H9 (cell line): ENCODE measurements around the gene TTC24. TPM values are rescaled to one million over a fixed set of nuclear protein-coding genes. Genes with fewer than 3 reads are reported as not detected.
A peak's percentile ranks its signal among the peaks of the same experiment; 100 is the strongest.

Source experiments
- DNase-seq: peaks from one replicate; pipeline ENCODE4 v3.0.0-alpha.2; 2017
- H2AFZ ChIP-seq: one replicate; pipeline ENCODE4 v1.6.1; 2013; ENCODE audit warnings: mild to moderate bottlenecking, low read length, control low read depth, moderate library complexity
- H2AK5ac ChIP-seq: 2 replicates; pipeline ENCODE4 v1.6.1; 2013; ENCODE audit warnings: low read length, control low read depth, mixed read lengths; ENCODE audit not compliant: insufficient read length
- H2BK120ac ChIP-seq: one replicate; pipeline ENCODE4 v1.6.1; 2013; ENCODE audit warnings: low read depth, mild to moderate bottlenecking, low read length, control low read depth, inconsistent platforms; ENCODE audit not compliant: poor library complexity, severe bottlenecking
- H2BK12ac ChIP-seq: 2 replicates; pipeline ENCODE4 v1.6.1; 2013; ENCODE audit warnings: low read length, control low read depth, mixed read lengths, low read depth; ENCODE audit not compliant: insufficient read length
- H2BK15ac ChIP-seq: 2 replicates; pipeline ENCODE4 v1.6.1; 2013; ENCODE audit warnings: low read depth, low read length, control low read depth
- H2BK20ac ChIP-seq: one replicate; pipeline ENCODE4 v1.6.1; 2013; ENCODE audit warnings: low read depth, mild to moderate bottlenecking, low read length, control low read depth, inconsistent platforms; ENCODE audit not compliant: poor library complexity, severe bottlenecking
- H2BK5ac ChIP-seq: 2 replicates; pipeline ENCODE4 v1.6.1; 2013; ENCODE audit warnings: low read length, control low read depth, mixed read lengths; ENCODE audit not compliant: insufficient read length
- H3K14ac ChIP-seq: 2 replicates; pipeline ENCODE4 v1.6.1; 2013; ENCODE audit warnings: low read length, control low read depth; ENCODE audit not compliant: insufficient read depth
- H3K18ac ChIP-seq: 2 replicates; pipeline ENCODE4 v1.6.1; 2013; ENCODE audit warnings: low read depth, mild to moderate bottlenecking, mixed read lengths, low read length, control low read depth; ENCODE audit not compliant: insufficient read length
- H3K23ac ChIP-seq: 2 replicates; pipeline ENCODE4 v1.6.1; 2013; ENCODE audit warnings: low read length, control low read depth, mixed read lengths, low read depth; ENCODE audit not compliant: insufficient read length
- H3K23me2 ChIP-seq: 2 replicates; pipeline ENCODE4 v1.6.1; 2013; ENCODE audit warnings: low read depth, mild to moderate bottlenecking, mixed read lengths, low read length, control low read depth; ENCODE audit not compliant: insufficient read length, poor library complexity, severe bottlenecking
- H3K27ac ChIP-seq: 2 replicates; pipeline ENCODE4 v1.5.1; 2013; ENCODE audit warnings: low read length, control low read depth, mixed read lengths, low read depth; ENCODE audit not compliant: insufficient read length
- H3K27me3 ChIP-seq: 2 replicates; pipeline ENCODE4 v1.6.1; 2013; ENCODE audit warnings: low read length, control low read depth, inconsistent platforms; ENCODE audit not compliant: insufficient read depth
- H3K4ac ChIP-seq: 2 replicates; pipeline ENCODE4 v1.6.1; 2013; ENCODE audit warnings: low read depth, mild to moderate bottlenecking, control low read depth, inconsistent platforms, low read length, moderate library complexity
- H3K4me1 ChIP-seq: 2 replicates; pipeline ENCODE4 v1.6.1; 2013; ENCODE audit warnings: low read length, control low read depth, inconsistent platforms; ENCODE audit not compliant: insufficient read depth
- H3K4me2 ChIP-seq: 2 replicates; pipeline ENCODE4 v1.6.1; 2013; ENCODE audit warnings: low read length, control low read depth, mixed read lengths; ENCODE audit not compliant: insufficient read length, insufficient read depth
- H3K56ac ChIP-seq: 2 replicates; pipeline ENCODE4 v1.6.1; 2013; ENCODE audit warnings: low read depth, mild to moderate bottlenecking, mixed read lengths, low read length, control low read depth; ENCODE audit not compliant: insufficient read length
- H3K79me1 ChIP-seq: 2 replicates; pipeline ENCODE4 v1.6.1; 2013; ENCODE audit warnings: low read depth, mild to moderate bottlenecking, moderate library complexity, low read length, control low read depth, inconsistent platforms; ENCODE audit not compliant: insufficient read depth, poor library complexity, severe bottlenecking
- H3K79me2 ChIP-seq: 2 replicates; pipeline ENCODE4 v1.6.1; 2013; ENCODE audit warnings: low read length, control low read depth, inconsistent platforms; ENCODE audit not compliant: insufficient read depth
- H3K9ac ChIP-seq: 2 replicates; pipeline ENCODE4 v1.6.1; 2013; ENCODE audit warnings: low read length, control low read depth, mixed read lengths; ENCODE audit not compliant: insufficient read length; ENCODE audit errors: extremely low read depth
- H3K9me3 ChIP-seq: one replicate; pipeline ENCODE4 v1.6.1; 2013; ENCODE audit warnings: low read depth, low read length, inconsistent platforms; ENCODE audit not compliant: control insufficient read depth
- H3T11ph ChIP-seq: one replicate; pipeline ENCODE4 v1.6.1; 2013; ENCODE audit warnings: mild to moderate bottlenecking, low read length, control low read depth, inconsistent platforms
- H4K20me1 ChIP-seq: one replicate; pipeline ENCODE4 v1.6.1; 2013; ENCODE audit not compliant: control insufficient read depth, insufficient read length, insufficient read depth
- H4K5ac ChIP-seq: 2 replicates; pipeline ENCODE4 v1.6.1; 2013; ENCODE audit warnings: low read depth, mild to moderate bottlenecking, mixed read lengths, low read length, control low read depth; ENCODE audit not compliant: insufficient read length
- H4K8ac ChIP-seq: replicated peaks from 2 replicates; pipeline ENCODE4 v1.6.1; 2013; ENCODE audit warnings: low read length, control low read depth, mixed read lengths, low read depth; ENCODE audit not compliant: insufficient read length
- H4K91ac ChIP-seq: 2 replicates; pipeline ENCODE4 v1.6.1; 2013; ENCODE audit warnings: low read depth, mild to moderate bottlenecking, moderate library complexity, mixed read lengths, low read length, control low read depth; ENCODE audit not compliant: insufficient read length
- H3K27ac Mint-ChIP-seq, 3 experiments: 2 replicates in 2 of 3; 3 replicates in 1 of 3; pipeline ENCODE4 v1.8.0; 2020 to 2021; ENCODE audit warnings: mixed read lengths in 3 of 3, mild to moderate bottlenecking in 1 of 3, moderate library complexity in 1 of 3
- H3K27me3 Mint-ChIP-seq: 2 replicates; pipeline ENCODE4 v1.8.0; 2021; ENCODE audit warnings: low read depth, mild to moderate bottlenecking, moderate library complexity, mixed read lengths
- H3K36me3 Mint-ChIP-seq, 3 experiments: 2 replicates in 2 of 3; 3 replicates in 1 of 3; pipeline ENCODE4 v1.8.0; 2020 to 2021; ENCODE audit warnings: low read depth in 3 of 3, mixed read lengths in 3 of 3; ENCODE audit not compliant: insufficient read depth in 1 of 3
- H3K4me1 Mint-ChIP-seq, 2 experiments: 2 replicates each; pipeline ENCODE4 v1.8.0; 2020; ENCODE audit warnings: mixed read lengths in 2 of 2
- H3K4me3 Mint-ChIP-seq, 2 experiments: 2 replicates in 1 of 2; 3 replicates in 1 of 2; pipeline ENCODE4 v1.8.0; 2020 to 2021; ENCODE audit warnings: mild to moderate bottlenecking in 2 of 2, mixed read lengths in 2 of 2, moderate library complexity in 1 of 2
- H3K9me3 Mint-ChIP-seq, 2 experiments: 2 replicates in 1 of 2; 3 replicates in 1 of 2; pipeline ENCODE4 v1.8.0; 2020; ENCODE audit warnings: mild to moderate bottlenecking in 2 of 2, mixed read lengths in 2 of 2, moderate library complexity in 1 of 2
- CTCF ChIP-seq: fragments of 200-600 bp; sonication (generic); conservative IDR thresholded peaks from 3 replicates; pipeline ENCODE4 v1.8.0; 2021; ENCODE audit warnings: antibody characterized with exemption, mild to moderate bottlenecking
- WGBS: extraction: QIAGEN DNeasy Blood & Tissue Kit; methylation state at CpG from one replicate; pipeline ENCODE4 v1.1.7; 2013; ENCODE audit warnings: missing lambda C conversion rate, low lambda C conversion rate, mixed read lengths; ENCODE audit not compliant: insufficient read length; ENCODE audit errors: extremely low coverage; 5-methylcytosine and 5-hydroxymethylcytosine counted together
- total RNA-seq: library from RNA; stranded (reverse); gene quantifications from 2 replicates; pipeline ENCODE4 v1.2.1, GENCODE V29; 2021

Gene TTC24
- total RNA-seq, 1 experiment from 2014 or later = 0.26 TPM

DNA sequence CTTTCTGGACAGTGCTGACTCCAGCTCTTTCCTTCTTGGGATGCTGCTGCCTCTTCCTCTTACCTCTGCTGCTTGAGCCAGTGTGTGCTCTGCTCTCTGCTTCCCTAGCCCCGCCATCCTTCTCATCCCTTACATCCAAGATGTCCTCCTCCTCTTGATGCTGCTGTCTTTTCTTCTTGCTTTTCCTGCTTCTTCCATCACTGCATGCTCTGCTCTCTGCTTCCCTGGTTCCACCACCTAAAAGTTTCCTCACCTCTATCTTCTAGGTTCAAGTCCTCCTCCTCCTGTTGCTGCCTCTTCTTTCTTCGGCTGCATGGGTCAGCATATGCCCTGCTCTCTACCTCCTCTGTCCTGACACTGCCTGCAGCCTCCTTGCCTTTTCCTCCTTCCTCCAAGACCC lies 15.5 kb downstream of the TTC24 start:
- H3K4me2 ChIP-seq = no peak overlapping the region

More for the DNA sequence above, 15.5 kb downstream of the TTC24 start:
- H3K79me2 ChIP-seq = no peaks in the 10 kb centered on the region; the same call in 1 of the 2 replicates
- peaks cover 16 to 17% of the 10 kb centered on the region in 2 experiments for H3K4me1 Mint-ChIP-seq
- H2BK15ac ChIP-seq = no peak overlapping the region
- no peak overlapping the region for H4K91ac ChIP-seq
- no peak overlapping the region for H3T11ph ChIP-seq
- no peaks in the 10 kb centered on the region for H3K27me3 ChIP-seq
- H2AFZ ChIP-seq = no peak overlapping the region
- H3K9me3 Mint-ChIP-seq = no peaks in the 10 kb centered on the region
- no peak for TF ChIP-seq CTCF
- no peak overlapping the region for H2BK5ac ChIP-seq
- H3K4me3 Mint-ChIP-seq = peak overlapping the region in 1 of 2 experiments; percentile 12; a peak in 1 of 5 replicates
- H3K9me3 ChIP-seq = no peaks in the 10 kb centered on the region
- no CpG with 5 or more reads among the region's 2 CpGs for WGBS
- no peak overlapping the region for H2BK20ac ChIP-seq
- no peak overlapping the region for H2BK12ac ChIP-seq
- H3K4ac ChIP-seq = no peak overlapping the region
- H3K18ac ChIP-seq = no peak overlapping the region
- no peak overlapping the region for H4K8ac ChIP-seq
- H3K9ac ChIP-seq = no peak overlapping the region
- H4K5ac ChIP-seq = no peak overlapping the region
- no peak overlapping the region for H2BK120ac ChIP-seq
- no peaks in the 10 kb centered on the region for H3K79me1 ChIP-seq
- peaks cover 32 to 69% (median 56%) of the 10 kb centered on the region in 3 experiments; a peak in 6 of 7 replicates for H3K36me3 Mint-ChIP-seq
- H3K56ac ChIP-seq = no peak overlapping the region
- peaks cover 2% of the 10 kb centered on the region for H4K20me1 ChIP-seq
- no peak overlapping the region for H3K23ac ChIP-seq
- H2AK5ac ChIP-seq = no peak overlapping the region
- H3K4me1 ChIP-seq = no peaks in the 10 kb centered on the region
- no peak overlapping the region for H3K27ac ChIP-seq
- H3K27me3 Mint-ChIP-seq = no peaks in the 10 kb centered on the region
- DNase-seq = no peak
- H3K14ac ChIP-seq = no peak overlapping the region
- H3K23me2 ChIP-seq = peaks cover 3% of the 10 kb centered on the region
- peak overlapping the region in 2 of 3 experiments; percentile 37 to 44; a peak in 5 of 7 replicates for H3K27ac Mint-ChIP-seq
